GM19099 (cell line): ENCODE data around the gene ZNF282.

ENCODE experiments used
- POLR2A ChIP-seq: IDR thresholded peaks from 3 replicates; pipeline ENCODE4 v1.6.1; 2011; ENCODE audit warnings: low read depth; ENCODE audit not compliant: insufficient read length; ENCODE audit errors: extremely low read depth

The ZNF282 gene

GRCh38 chr7:149195180-149196150, at the start of gene ZNF282:
TSS of gene ZNF282 (plus strand) at chr7:149195546. CDS start at chr7:149195590, 44 bp downstream.
- TF ChIP-seq POLR2A: peak; percentile 67

GRCh38 chr7:149147072-149147751, 48.1 kb upstream of the ZNF282 start, which contains the start of gene ZNF398:
TSS of gene ZNF398 (plus strand) at chr7:149147453. CDS start at chr7:149147743, 290 bp downstream.
- TF ChIP-seq POLR2A: peak; percentile 61

GRCh38 chr7:149147752-149148653, 47.3 kb upstream of the ZNF282 start:
- no peak for TF ChIP-seq POLR2A

GRCh38 chr7:149150981-149151380, 44.4 kb upstream of the ZNF282 start:
- TF ChIP-seq POLR2A: no peak

- no peak for TF ChIP-seq POLR2A
These were observed 42.0 kb upstream of the ZNF282 start for GRCh38 chr7:149153346-149153745.

GRCh38 chr7:149154056-149154455, 41.3 kb upstream of the ZNF282 start:
- TF ChIP-seq POLR2A: no peak

GRCh38 chr7:149156898-149157297, 38.4 kb upstream of the ZNF282 start:
- TF ChIP-seq POLR2A: no peak

GRCh38 chr7:149161241-149161848, 34.0 kb upstream of the ZNF282 start:
- no peak for TF ChIP-seq POLR2A

- TF ChIP-seq POLR2A: no peak
These were observed 29.2 kb upstream of the ZNF282 start for GRCh38 chr7:149166142-149166541.

- no peak for TF ChIP-seq POLR2A
These were observed 28.6 kb upstream of the ZNF282 start for GRCh38 chr7:149166630-149167352.

- TF ChIP-seq POLR2A: no peak
These were observed 23.3 kb upstream of the ZNF282 start for GRCh38 chr7:149171892-149172533.

- no peak for TF ChIP-seq POLR2A
These were observed 22.8 kb upstream of the ZNF282 start for GRCh38 chr7:149172534-149172920.

- TF ChIP-seq POLR2A: no peak
These were observed 20.2 kb upstream of the ZNF282 start for GRCh38 chr7:149175150-149175549.
